DND-41 (cell line): Measurements from ENCODE around the gene TPO.

Source experiments
- ATAC-seq: fragments of 200-7000 bp; cut with Tn5 transposase; 3 replicates; pipeline ENCODE4 v1.9.1; 2021; ENCODE audit warnings: low read depth; ENCODE audit not compliant: insufficient read depth
- DNase-seq: peaks from one replicate; pipeline ENCODE4 v3.0.0-alpha.2; 2020
- H2AFZ ChIP-seq: 2 replicates; pipeline ENCODE4 v1.6.0; 2012; ENCODE audit warnings: low read depth, low read length
- H3K27ac ChIP-seq: 2 replicates; pipeline ENCODE4 v1.5.1; 2012; ENCODE audit warnings: low read length, inconsistent platforms
- H3K27me3 ChIP-seq: fragments of 200-600 bp; sonication (generic); 2 replicates; pipeline ENCODE4 v1.6.0; 2012; ENCODE audit warnings: low read length, mild to moderate bottlenecking, inconsistent platforms; ENCODE audit not compliant: insufficient read depth, poor library complexity
- H3K36me3 ChIP-seq: 2 replicates; pipeline ENCODE4 v1.5.1; 2012; ENCODE audit warnings: low read length, inconsistent platforms; ENCODE audit not compliant: insufficient read depth
- H3K4me1 ChIP-seq: 2 replicates; pipeline ENCODE4 v1.5.1; 2012; ENCODE audit warnings: mild to moderate bottlenecking, low read length; ENCODE audit not compliant: insufficient read depth
- H3K4me2 ChIP-seq: 2 replicates; pipeline ENCODE4 v1.6.0; 2012; ENCODE audit warnings: mild to moderate bottlenecking, moderate library complexity, low read length, inconsistent platforms; ENCODE audit not compliant: insufficient read depth
- H3K4me3 ChIP-seq, 2 experiments: fragments of 200-600 bp in 1 of 2; shearing (Covaris generic) in 1 of 2; 2 replicates each; pipeline ENCODE4 v1.5.1; 2012 to 2016; ENCODE audit warnings: inconsistent platforms in 2 of 2, low read length in 2 of 2, mild to moderate bottlenecking in 2 of 2, low read depth in 1 of 2, moderate library complexity in 1 of 2
- H3K79me2 ChIP-seq: 2 replicates; pipeline ENCODE4 v1.6.0; 2012; ENCODE audit warnings: low read length, inconsistent platforms; ENCODE audit not compliant: insufficient read depth
- H3K9ac ChIP-seq: 2 replicates; pipeline ENCODE4 v1.6.0; 2012; ENCODE audit warnings: low read depth, mild to moderate bottlenecking, inconsistent platforms, low read length, moderate library complexity
- H3K9me3 ChIP-seq: 2 replicates; pipeline ENCODE4 v1.5.1; 2012; ENCODE audit warnings: low read length, moderate library complexity, mild to moderate bottlenecking, inconsistent platforms; ENCODE audit not compliant: insufficient read depth, severe bottlenecking
- H4K20me1 ChIP-seq: 2 replicates; pipeline ENCODE4 v1.6.0; 2012; ENCODE audit warnings: low read length; ENCODE audit not compliant: insufficient read depth
- EZH2 ChIP-seq: IDR thresholded peaks from 3 replicates; pipeline ENCODE4 v1.6.1; 2012; ENCODE audit warnings: borderline replicate concordance, low read depth, mild to moderate bottlenecking, moderate library complexity, low read length, inconsistent platforms; ENCODE audit not compliant: severe bottlenecking
- TF ChIP-seq, protein P1 (sequence below): IDR thresholded peaks from 2 replicates; pipeline ENCODE4 v1.5.1; 2012; ENCODE audit warnings: borderline replicate concordance, low read length, moderate library complexity, mild to moderate bottlenecking; ENCODE audit not compliant: poor library complexity, severe bottlenecking; ENCODE audit errors: extremely low read depth

Gene TPO

DNA sequence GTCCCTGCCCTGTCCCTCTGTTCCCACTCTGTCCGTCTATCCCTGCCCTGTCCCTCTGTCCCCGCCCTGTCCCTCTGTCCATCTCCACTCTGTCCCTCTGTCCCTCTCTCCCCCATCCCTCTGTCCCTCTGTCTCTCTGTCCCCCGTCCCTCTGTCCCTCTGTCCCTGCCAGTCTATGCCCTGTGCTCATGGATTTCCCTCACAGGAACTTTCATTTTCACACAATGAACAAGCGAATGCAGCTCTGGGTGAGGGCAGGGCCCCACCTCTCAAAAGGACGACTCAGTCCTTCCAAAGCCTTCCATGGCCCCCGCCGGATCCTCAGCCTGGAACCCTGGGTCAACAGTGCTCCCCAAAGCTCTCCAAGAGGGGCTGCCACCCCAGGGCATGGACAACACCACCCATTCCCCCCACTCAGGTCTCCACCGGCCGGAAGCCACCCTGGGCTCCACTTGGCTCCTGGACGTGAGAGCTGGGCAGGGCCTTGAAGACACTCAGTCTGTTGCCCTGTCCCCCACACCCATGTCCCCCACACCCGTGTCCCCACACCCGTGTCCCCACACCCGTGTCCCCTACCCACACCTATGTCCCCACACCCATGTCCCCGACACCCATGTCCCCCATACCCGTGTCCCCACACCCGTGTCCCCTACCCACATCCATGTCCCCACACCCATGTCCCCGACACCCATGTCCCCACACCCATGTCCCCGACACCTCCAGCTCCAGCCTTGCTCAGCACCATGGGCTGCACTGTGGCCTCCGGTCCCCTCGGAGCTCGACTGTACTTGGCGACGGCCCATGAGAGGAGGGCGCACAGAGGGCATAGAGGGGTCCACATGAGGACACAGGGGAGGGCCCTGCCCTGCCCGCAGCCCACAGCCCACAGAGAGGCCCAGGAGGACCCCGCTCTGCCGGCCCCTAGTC, 175.1 kb downstream of the TPO start:
- DNase-seq (no peak), ATAC-seq (no peak)
- no peak for TF ChIP-seq EZH2
- TF ChIP-seq, protein P1, sequence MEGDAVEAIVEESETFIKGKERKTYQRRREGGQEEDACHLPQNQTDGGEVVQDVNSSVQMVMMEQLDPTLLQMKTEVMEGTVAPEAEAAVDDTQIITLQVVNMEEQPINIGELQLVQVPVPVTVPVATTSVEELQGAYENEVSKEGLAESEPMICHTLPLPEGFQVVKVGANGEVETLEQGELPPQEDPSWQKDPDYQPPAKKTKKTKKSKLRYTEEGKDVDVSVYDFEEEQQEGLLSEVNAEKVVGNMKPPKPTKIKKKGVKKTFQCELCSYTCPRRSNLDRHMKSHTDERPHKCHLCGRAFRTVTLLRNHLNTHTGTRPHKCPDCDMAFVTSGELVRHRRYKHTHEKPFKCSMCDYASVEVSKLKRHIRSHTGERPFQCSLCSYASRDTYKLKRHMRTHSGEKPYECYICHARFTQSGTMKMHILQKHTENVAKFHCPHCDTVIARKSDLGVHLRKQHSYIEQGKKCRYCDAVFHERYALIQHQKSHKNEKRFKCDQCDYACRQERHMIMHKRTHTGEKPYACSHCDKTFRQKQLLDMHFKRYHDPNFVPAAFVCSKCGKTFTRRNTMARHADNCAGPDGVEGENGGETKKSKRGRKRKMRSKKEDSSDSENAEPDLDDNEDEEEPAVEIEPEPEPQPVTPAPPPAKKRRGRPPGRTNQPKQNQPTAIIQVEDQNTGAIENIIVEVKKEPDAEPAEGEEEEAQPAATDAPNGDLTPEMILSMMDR = no peak
- Histone ChIP-seq H3K79me2 (no peaks in the 10 kb centered on the region), H3K4me3 (no peak overlapping the region), H3K9me3 (no peaks in the 10 kb centered on the region), H3K27ac (no peak overlapping the region), H3K9ac (no peak overlapping the region), H4K20me1 (peaks cover under 1% of the 10 kb centered on the region; the same call in 1 of the 2 replicates), H3K36me3 (no peaks in the 10 kb centered on the region), H3K27me3 (no peaks in the 10 kb centered on the region), H3K4me2 (no peak overlapping the region), H3K4me1 (no peaks in the 10 kb centered on the region), H2AFZ (no peak overlapping the region)

- ATAC-seq (no peak), DNase-seq (no peak)
- H3K9ac ChIP-seq = no peak overlapping the region
- no peaks in the 10 kb centered on the region for H3K27me3 ChIP-seq
- H2AFZ ChIP-seq = no peak overlapping the region
- no peaks in the 10 kb centered on the region for H3K36me3 ChIP-seq
- H3K27ac ChIP-seq = no peak overlapping the region
- H3K4me3 ChIP-seq = no peak overlapping the region
- no peaks in the 10 kb centered on the region; the same call in 1 of the 2 replicates for H4K20me1 ChIP-seq
- TF ChIP-seq, protein P1 = no peak
- no peak for TF ChIP-seq EZH2
- no peaks in the 10 kb centered on the region for H3K79me2 ChIP-seq
- no peaks in the 10 kb centered on the region for H3K9me3 ChIP-seq
- H3K4me2 ChIP-seq = no peak overlapping the region
- H3K4me1 ChIP-seq = no peaks in the 10 kb centered on the region
These were observed 175.8 kb downstream of the TPO start for GRCh38 chr2:1588978-1589621.

- Histone ChIP-seq H3K4me3 (no peak overlapping the region), H3K9me3 (no peaks in the 10 kb centered on the region), H3K9ac (no peak overlapping the region)
These were observed 177.6 kb downstream of the TPO start for GRCh38 chr2:1590596-1591460.

More at GRCh38 chr2:1590596-1591460, 177.6 kb downstream of the TPO start:
- no peaks in the 10 kb centered on the region for H3K4me1 ChIP-seq
- DNase-seq = no peak
- H3K27ac ChIP-seq = no peak overlapping the region
- H3K79me2 ChIP-seq = no peaks in the 10 kb centered on the region
- no peaks in the 10 kb centered on the region for H4K20me1 ChIP-seq
- no peak for TF ChIP-seq EZH2
- TF ChIP-seq, protein P1 = no peak
- H3K4me2 ChIP-seq = no peak overlapping the region
- H2AFZ ChIP-seq = no peak overlapping the region
- no peaks in the 10 kb centered on the region for H3K36me3 ChIP-seq
- ATAC-seq = no peak
- no peaks in the 10 kb centered on the region for H3K27me3 ChIP-seq
